ENCODE data around the gene PIPOX.

DNA sequence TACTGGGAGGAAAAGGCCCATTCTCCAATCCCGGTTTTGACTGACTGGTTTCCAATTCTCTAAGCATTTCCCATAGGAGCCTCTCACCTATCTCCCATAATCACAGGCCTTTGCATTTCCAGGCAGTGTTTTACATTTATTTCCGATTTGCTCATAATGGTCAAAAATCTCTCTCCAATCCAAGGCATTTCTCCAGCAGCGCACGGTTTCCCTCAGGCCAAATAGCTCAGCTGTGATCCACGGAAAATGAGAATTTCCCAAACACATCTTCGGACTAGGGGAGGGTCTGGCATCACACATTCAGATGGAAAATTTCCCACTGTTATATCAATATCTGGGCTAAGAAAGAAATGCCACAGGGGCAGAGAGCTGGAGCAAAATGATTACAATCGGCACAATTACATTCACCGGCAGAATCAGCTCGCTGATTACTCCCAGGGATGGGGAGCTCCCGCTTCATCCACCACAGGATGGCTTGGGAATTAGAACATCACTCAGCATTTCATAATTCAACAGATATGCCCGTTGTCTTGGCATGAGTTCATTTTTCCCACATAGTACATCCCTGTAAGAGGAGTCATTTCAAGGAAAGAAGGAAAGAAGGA is 6.7 kb downstream of the PIPOX start:
- TF ChIP-seq EZH2phosphoT487 (IDR thresholded peaks at IDR 0.05; ENCODE audit: insufficient read depth, low read depth) (no peak), EZH2 (IDR thresholded peaks at IDR 0.05; ENCODE audit: insufficient read depth, poor library complexity, severe bottlenecking) (no peak)
